GM18870 (cell line): Measurements from ENCODE around the gene CHST8.
"Not testable (repeated sequence)": the region's sequence is repeated elsewhere in the genome, so short reads cannot be mapped to it uniquely, and the experiment has no call there.

Source experiments
- ATAC-seq: cut with Tn5 transposase; IDR thresholded peaks from one replicate; pipeline ENCODE4 v1.9.1; 2021; ENCODE audit warnings: moderate library complexity; ENCODE audit not compliant: unreplicated experiment

CHST8 gene

DNA sequence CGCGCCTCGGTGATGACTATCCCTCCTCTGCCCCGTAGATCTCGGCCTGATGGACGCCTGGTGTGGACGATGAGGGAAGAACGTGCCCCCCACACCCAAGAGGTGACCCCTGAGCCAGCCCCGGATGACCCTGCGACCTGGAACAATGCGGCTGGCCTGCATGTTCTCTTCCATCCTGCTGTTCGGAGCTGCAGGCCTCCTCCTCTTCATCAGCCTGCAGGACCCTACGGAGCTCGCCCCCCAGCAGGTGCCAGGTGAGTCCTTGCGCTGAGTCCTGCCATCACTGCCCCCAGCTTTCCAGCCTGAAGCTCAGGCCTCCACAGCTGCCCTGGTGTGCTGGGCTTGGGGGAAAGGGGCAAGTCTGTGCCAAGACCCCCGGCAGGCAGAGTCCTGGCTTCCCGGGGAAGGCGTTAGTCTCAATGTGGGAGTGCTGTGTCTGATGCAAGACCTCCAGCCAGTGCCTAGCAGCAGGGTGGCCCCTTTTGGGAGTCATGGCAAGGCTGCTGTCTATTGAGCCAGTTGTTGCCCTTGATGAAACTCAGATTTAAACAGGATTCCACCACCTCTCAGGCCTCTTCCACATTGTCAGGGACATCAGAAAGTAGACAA is 67.5 kb downstream of the CHST8 start:
- no peak for ATAC-seq

DNA sequence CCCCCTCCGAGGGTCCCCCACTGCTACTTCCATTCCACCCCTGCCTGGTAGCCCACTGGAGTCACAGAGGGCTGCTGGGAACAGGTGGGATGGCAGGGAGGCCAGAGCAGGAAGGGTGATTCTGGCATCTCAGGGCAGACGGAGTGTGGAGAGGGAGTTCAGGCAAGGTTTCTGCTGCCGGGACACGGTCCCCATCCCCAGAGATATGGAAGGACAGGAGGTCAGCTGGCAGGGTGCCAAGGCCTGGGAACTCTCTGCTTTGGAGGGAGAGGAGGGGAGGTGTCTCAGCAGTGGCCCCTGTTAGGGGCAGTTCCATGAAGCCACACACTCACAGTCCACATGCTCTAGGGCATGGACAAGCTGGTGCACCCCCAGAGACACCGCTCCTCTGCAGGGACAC is 68.1 kb downstream of the CHST8 start:
- ATAC-seq = no peak

DNA sequence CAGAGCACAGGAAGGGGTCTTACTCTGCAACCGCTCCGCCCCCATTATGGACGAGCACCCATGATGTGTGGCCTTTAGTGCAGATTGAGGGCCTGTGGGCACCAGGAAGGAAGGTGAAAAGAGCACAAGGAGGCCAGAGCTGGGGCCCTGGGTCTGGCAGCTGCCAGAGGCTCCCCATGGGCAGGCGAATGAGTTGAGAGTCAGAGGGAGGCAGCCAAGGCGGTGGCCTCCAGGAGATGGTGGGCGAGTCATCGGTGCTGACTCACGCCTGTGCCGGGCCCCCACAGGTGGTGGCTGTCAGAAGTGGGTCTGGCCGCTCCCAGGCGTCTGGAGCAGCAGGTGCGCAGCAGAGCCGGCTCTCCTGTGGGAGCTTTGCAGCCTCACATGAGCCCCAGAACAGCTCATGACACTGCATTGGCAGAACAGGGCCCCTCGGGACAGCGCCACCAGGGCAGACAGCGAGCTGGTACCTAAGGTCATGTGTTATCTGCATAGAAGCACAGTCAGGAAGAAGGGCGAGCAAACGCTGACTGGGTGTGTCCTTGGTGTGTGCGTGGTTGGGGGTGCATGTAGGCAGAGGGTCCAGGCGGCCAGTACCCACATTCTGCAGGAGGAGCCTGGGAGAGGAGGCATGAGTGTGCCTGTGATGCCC is 68.8 kb downstream of the CHST8 start:
- ATAC-seq = no peak

DNA sequence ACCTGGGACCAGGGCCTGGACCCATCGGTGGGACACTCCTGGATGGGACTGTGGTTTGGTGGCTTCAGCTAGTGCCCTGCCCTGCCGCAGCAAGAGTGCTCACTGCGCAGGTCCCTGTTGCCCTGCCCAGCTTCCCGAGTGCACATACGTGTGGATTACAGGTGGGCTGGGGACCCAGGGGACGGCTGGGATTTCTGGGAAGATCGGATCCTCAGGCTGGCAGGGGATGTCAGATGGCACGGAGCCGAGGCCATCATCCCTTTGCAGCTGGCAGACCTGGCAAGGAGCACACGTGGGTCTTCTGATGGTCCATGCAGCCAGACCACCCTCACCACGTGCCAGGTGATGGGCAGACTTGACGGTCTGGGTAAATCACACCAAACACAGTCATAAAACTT is 69.3 kb downstream of the CHST8 start:
- ATAC-seq = no peak

DNA sequence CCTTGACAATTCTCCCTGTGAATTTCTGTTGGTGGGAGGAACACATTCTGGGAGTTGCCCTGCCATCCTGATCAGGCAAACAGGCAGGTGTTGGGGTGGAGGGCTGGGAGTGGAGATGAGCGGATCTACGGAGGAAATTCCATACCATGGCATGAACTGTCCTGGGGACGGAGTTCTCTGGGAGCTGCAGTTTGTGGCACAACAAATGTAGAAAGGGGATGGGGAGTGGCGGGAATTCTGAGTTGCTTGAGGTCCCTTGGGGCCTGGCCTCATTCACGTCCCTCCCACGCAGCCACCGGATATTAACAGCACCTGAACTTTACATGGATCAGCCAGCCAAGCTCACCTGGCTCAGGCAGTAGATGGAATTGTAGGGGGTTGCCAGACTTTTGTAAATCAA is 70.0 kb downstream of the CHST8 start:
- ATAC-seq = no peak

DNA sequence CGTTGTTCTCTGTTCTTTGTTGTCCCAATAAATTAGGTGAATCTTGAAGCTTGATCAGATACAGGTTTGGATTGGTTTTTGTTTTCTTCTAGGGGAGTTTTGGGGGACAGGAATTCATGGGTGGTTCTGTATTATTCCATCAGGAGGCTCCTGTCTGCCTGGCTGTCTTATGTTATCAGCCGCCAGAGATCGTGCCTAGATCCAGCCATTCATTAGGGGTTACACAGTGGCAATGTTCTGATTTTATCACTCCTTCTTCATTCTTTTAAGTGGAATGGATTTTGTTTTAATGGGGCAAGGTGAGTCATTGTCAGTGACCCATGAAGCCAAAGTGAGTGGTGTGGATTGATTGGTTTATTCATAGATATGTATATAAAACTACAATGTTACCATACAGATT is 71.9 kb downstream of the CHST8 start:
- no peak for ATAC-seq

DNA sequence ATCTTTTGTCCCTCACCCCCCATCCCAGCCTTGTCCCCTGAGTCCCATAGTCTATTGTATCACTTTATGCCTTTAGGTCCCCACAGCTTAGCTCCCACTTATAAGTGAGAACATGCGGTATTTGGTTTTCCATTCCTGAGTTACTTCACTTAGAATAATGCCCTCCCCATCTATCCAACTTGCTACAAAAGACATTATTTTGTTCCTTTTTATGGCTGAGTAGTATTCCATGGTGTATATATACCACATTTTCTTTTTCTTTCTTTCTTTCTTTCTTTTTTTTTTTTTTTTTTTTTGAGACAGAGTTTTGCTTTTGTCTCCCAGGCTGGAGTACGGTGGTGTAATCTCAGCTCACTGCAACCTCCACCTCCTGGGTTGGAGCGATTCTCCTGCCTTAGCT is 73.8 kb downstream of the CHST8 start:
- ATAC-seq = not testable (repeated sequence)

DNA sequence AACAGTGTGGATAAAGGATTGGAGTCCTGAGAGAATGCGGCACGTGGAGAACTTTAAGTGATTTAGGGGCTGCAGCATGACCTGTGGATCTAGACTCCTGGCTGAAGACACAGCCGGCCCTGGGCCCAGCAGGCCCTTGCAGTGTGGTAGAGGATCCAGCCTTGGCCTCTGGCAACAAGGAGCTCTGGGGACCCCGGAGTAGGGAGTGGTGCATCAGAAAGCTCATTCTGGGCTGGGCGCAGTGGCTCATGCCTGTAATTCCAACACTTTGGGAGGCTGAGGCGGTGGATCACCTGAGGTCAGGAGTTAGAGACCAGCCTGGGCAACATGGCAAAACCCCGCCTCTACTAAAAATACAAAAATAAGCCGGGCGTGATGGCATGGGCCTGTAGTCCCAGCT is 76.0 kb downstream of the CHST8 start:
- no peak for ATAC-seq

DNA sequence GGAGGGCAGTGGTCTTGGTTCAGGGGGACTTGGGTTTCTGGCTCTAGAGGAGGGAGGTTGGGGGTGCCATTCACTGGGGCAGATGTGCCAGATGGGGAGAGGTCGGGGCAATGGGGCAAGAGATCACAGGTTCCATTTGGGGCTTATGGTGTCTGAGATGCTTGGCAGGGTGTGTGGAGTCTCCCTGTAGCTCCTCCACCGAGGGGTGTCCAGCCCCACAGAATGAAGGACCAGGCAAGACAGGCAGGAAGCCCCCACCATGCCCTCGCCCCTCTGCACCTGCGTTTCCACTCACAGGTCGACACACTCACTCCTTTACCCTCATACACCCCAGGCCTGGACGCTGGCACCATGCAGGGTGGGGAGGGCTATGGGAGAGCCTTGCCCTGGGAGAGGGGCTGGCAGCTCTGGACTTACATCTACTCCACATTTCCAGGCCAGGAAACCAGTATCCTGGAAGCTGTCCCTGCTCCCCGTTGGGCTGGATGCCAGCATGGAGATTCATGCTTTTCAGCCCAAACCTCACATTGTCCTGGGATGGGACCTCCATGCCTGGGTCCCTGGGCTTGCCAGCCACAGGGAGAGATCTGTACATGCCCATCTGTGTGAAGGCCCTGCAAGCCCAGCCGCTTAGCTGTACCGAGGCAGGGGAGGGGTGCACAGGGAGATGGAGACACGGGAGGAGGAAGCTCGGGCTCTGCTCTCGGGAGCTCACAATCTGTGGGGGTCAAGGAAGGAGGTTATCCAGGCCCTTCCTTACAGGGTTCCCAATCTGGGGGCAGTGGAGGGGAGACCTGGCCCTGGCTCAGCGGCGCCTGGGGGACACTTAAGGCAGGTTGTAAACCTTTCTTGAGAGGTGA is 77.1 kb downstream of the CHST8 start:
- no peak for ATAC-seq

DNA sequence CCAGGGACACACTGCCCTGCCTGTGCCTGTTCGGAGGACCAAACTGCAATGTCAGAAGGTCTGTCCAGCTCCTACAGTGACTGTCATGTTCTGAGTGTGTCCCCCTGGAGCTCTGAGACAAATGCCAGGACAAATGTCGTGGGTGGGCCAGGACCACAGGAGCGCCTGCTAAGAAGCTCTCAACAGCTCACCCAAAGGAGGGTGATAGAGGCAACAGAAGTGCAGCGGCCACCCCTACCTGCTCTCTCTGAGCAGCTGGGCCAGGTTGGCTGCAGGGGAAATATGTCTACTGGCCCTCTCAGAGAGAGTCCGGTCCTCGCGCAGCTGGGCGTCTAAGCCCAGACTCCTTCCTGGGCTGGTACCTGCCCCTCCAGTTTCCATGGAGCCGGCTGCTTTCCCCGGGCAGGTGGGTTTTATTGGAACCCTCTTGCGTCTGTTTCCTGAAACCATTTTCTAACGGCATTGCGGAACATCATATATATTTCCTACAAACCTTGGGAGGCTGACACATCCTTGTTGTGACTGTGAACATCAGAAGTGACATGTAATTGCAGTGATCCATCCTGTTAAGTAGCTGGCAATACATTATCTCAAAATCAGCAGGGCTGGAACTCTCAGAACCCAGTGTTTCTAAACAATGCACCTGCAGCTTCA is 78.1 kb downstream of the CHST8 start:
- ATAC-seq = no peak

DNA sequence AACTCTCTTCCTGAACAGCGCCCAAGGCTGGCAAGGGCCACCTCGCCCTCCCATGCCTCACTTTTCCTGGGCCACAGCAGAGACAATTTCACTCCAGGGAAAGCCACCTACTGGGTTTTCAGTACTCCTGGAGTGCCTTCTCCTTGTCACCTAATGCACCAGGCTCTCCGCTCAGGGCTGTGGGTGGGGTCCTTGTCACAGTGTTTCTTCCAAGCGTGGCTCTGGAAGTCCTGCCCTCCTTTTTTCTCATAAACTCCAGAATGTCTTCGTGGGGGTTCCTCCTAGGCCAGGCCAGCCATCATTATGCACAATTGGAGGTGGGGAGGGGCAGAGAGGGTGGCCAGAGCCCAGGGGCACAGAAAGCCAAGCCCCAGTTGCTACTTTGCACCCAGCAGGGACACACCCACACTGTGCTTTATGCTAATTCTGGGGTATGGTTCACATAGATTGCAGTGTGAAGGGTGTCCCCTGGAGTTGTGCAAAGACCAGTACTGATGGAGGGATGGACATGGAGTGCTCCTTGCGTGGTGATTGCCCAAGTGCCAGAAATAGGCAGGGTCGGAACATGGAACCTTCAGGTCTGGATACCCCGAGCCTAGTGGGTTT is 78.8 kb downstream of the CHST8 start:
- ATAC-seq = no peak

DNA sequence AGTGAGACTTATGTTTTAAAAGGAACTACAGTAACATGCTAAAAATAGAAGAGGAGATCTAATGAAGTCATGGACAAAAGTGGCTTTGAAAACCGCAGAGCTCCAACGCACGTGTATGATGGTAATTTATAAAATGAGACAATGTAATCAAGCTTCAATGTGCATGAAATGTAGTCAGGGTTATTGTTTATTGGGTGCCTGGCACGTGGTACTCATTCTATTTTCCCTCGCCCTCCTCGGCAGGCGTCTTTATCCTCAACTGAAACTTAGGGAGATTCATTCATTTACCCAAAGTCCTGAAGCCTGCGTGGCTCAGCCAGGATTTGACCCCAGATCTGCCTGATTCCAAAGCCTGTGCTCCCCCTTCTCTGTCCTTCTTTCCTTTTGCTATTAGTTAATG is 79.8 kb downstream of the CHST8 start:
- no peak for ATAC-seq

DNA sequence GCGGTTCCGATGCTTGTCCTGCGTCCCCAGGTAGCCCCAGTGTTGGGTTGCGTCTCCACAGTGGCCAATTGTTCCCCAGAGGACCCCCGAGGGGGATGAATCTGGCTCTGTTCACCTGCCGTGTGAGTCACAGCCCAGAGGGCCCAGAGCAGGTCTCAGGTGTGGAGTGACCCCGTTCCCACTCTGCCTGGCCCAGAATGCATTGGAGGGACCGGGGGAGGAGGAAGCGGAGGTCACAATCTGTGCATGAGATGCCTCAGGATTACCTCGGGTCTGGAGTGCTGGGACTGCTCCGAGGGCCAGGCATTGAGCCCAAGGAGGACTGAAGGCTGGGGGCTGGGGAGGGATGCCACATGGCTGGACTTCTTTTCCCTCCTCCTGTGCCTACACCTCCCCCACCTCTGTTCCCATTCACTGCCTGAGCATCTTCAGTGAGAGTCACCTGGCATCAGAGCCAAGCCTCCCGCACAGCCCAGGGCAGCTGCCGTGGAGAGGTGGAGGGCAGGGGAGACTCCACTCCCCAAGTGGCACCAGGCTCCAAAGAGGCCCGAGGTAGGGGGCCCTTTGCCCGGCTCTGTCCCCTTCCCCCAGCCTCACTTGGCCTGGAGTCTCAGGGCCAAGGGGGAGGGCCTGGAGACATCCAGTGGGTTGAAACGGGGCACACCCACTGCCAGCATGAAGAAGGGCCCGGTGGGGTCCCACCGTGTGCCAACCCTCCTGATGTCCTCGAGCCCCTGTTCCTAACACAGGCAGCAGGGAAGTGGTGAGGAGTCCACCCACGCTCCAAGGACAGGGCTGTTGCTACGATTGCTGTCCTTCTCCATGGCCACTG is 81.1 kb downstream of the CHST8 start:
- ATAC-seq = no peak

DNA sequence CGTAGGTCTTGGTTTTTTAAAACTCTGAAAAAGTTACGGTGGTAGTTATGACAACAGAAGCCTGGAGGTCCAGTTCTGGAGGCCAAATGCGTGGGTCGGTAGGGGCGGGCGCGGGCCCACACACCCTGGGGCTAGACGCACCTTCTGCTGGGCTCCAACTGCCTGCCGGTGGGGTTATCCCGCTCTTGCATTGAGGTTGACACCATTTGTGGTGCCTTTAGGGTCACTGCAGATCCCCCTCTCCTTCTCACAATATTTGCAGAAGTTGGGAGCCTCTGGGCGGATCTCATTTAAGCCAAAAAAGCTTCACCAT is 81.6 kb downstream of the CHST8 start:
- ATAC-seq = no peak

DNA sequence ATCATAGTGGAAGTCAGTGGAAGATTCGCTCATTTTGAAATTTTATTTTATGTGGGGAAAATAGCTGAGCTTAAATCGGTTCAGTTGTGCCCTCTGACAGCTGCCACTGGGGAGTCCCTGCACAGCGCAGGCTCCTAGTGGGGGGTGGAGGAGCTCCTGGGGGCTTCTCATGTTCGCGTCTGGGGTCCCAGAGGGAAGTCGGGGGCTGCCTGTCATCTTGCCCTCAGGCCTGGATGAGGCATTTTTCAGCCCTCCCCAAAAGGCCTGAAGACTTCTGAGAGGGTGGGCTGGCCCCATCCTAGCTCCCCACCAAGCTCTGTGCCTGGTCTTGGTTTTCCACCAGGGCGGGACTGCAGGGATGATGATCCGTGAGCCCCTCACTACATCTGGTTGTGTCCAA is 82.1 kb downstream of the CHST8 start:
- ATAC-seq = no peak

DNA sequence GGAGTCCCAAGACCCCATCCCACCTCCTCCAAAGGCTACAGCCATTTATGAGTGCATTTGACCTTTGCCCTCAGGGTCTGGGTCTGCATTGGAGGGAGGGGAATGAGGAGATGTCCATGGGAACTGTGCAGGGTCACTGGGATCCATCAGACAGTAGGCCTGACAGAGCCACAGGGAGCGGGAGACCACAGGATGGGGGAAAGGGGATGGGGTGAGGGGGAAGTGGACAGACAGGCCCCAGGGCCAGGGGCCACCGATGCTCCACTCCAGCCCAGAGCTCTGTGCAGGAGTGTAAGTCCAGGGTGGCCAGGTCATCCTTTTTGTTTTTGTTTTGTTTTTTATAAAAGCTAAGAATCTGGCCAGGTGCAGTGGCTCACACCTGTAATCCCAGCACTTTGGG is 82.5 kb downstream of the CHST8 start:
- no peak for ATAC-seq

DNA sequence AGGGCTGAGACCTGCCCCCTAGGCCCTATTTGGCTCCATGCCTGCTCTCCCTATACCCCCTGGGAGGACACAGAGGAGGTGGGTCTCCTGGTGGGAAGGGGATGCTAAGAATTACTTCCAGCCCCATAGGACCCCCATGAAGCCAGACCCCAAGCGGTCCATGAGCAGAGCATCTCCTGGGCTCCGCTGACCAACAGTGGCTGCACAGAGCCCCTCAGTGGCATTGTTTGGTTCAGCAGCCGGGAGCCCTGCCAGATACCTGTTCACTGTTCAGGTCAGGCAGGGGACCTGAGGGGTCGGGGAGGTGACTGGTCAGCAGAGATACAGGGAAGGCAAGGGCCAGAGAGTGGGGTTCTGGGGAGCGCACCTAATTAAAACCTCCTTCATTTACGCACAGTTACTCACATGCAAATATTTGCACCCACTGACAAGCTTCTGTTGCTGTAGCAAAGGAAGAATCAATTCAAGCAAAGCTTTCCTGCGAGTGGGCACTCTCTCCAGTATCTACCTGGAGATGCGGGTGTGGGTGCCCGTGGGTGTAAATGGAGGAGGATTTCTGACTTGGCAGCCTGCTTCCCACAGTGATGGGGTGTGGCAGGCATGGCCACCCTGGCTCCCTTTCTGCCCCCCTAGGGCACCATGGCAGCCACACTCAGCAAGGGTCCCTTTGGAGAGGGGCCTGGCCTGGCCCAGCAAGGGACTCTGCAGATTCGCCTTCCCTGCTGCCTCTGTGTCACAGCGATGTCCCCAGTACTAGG is 83.5 kb downstream of the CHST8 start:
- ATAC-seq = no peak

DNA sequence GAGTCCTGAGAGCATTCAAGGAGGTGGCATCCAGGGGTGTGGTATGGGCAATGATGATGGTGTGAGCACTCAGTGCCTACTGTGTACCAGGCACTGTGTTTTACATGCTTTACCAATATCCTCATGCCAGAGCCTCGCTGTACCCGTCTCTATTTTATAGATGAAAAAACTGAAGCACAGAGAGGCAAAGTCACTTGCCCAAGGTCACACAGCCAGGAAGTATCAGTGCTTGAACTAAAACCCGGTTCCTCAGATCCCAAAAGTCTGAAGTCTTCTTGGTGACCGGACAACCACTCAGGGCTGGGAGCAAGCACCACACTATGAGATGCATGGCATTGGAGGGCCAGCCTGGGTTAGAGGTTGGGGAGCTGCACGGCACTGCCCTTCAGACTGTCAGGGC is 84.1 kb downstream of the CHST8 start:
- no peak for ATAC-seq

DNA sequence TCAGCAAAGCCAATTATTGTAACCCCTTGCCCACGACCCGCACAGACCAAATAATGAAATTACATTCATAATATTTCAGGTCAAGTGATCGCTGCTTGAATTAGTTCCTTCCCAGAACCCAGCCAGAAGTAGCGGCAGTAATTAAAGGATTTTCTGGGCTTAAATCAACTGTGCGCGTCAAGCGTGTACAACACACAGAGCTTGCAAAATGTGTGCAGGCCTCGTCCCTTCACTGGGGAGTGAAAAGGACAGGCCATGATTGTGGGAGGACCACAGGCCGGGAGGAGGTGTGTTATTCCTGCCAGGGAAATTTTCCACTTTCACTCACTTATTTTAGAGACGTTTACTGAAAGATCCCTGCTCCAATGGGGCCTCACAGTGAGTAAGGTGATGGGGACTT is 84.9 kb downstream of the CHST8 start:
- no peak for ATAC-seq

DNA sequence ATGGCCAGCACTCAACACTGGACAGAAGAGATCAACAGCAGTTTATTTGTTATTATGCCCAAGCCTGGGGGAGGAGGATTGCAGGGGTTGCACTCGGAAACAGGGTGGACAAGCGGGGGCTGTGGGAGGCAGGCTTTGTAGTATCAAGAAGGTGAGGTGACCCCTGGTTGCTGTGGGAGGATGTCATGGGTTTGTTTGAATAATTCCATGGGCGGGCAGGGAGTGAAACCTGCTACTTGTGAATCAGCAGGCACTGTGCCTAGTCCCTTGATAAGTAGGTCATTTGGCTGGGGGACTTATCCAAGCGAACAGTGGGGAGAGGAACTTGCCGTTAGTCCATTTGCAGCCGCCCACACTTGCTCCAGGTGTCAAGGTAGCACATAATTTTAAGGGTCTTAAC is 90.5 kb downstream of the CHST8 start:
- ATAC-seq = no peak
